ENCODE data around the gene TRABD. TPM values are rescaled to one million over a fixed set of nuclear protein-coding genes. Genes with fewer than 3 reads are reported as not detected.

The TRABD gene
- total RNA-seq, 1 donor: 21.6 TPM

GRCh38 chr22:50178471-50178864 is 7.2 kb upstream of the TRABD start:
- DNase-seq (ENCODE audit: low read depth): no peak
- no peak for TF ChIP-seq CTCF (IDR thresholded peaks at IDR 0.05; ENCODE audit: insufficient read depth, low read depth, low read length)
- H3K4me3 ChIP-seq (ENCODE audit: low read depth, low read length): no peak overlapping the region

- DNase-seq (ENCODE audit: low read depth): no peak
- no peak overlapping the region for H3K4me3 ChIP-seq (ENCODE audit: low read depth, low read length)
- no peak for TF ChIP-seq CTCF (IDR thresholded peaks at IDR 0.05; ENCODE audit: insufficient read depth, low read depth, low read length)
These were observed 6.5 kb upstream of the TRABD start for GRCh38 chr22:50178871-50179869.

- no peak overlapping the region for H3K4me3 ChIP-seq (ENCODE audit: low read depth, low read length)
- no peak for TF ChIP-seq CTCF (IDR thresholded peaks at IDR 0.05; ENCODE audit: insufficient read depth, low read depth, low read length)
- DNase-seq (ENCODE audit: low read depth): no peak
These were observed 5.6 kb upstream of the TRABD start for GRCh38 chr22:50179937-50180726.

- DNase-seq (ENCODE audit: low read depth): no peak
- no peak for TF ChIP-seq CTCF (IDR thresholded peaks at IDR 0.05; ENCODE audit: insufficient read depth, low read depth, low read length)
- no peak overlapping the region for H3K4me3 ChIP-seq (ENCODE audit: low read depth, low read length)
These were observed 4.8 kb upstream of the TRABD start for GRCh38 chr22:50180727-50181521.

GRCh38 chr22:50182176-50183081 is 3.3 kb upstream of the TRABD start:
- TF ChIP-seq CTCF (IDR thresholded peaks at IDR 0.05; ENCODE audit: insufficient read depth, low read depth, low read length): no peak
- H3K4me3 ChIP-seq (ENCODE audit: low read depth, low read length): no peak overlapping the region
- DNase-seq (ENCODE audit: low read depth): no peak
